ENCODE data around the gene PKP4. TPM values are rescaled to one million over a fixed set of nuclear protein-coding genes. Genes with fewer than 3 reads are reported as not detected.

Gene PKP4
- total and polyA plus RNA-seq, 5 experiments from 2014 or later = 0.34 to 25.7 (median 1.5) TPM

GRCh38 chr2:158729873-158730620, 273.3 kb downstream of the PKP4 start:
- H3K4me3 Mint-ChIP-seq = no peak overlapping the region
- POLR2A ChIA-PET = no interaction called here
- DNase-seq (no peak), ATAC-seq (no peak)
- H3K9me3 Mint-ChIP-seq = no peaks in the 10 kb centered on the region
- H3K36me3 Mint-ChIP-seq = no peaks in the 10 kb centered on the region
- H3K27me3 Mint-ChIP-seq = peaks cover 0 to 15% (median 1%) of the 10 kb centered on the region in 5 donors
- no peak overlapping the region for H3K27ac Mint-ChIP-seq
- no peaks in the 10 kb centered on the region for H3K4me1 Mint-ChIP-seq

- DNase-seq (no peak), ATAC-seq (no peak)
- Mint-ChIP-seq H3K4me3 (no peak overlapping the region), H3K36me3 (no peaks in the 10 kb centered on the region), H3K27me3 (peaks cover 0 to 15% (median 1%) of the 10 kb centered on the region in 5 donors), H3K27ac (no peak overlapping the region), H3K9me3 (no peaks in the 10 kb centered on the region), H3K4me1 (no peaks in the 10 kb centered on the region)
- POLR2A ChIA-PET = no interaction called here
These were observed 273.9 kb downstream of the PKP4 start for GRCh38 chr2:158730621-158731140.

GRCh38 chr2:158731386-158731785, 274.6 kb downstream of the PKP4 start:
- no peak overlapping the region for H3K4me3 Mint-ChIP-seq
- DNase-seq (no peak), ATAC-seq (no peak)
- H3K27ac Mint-ChIP-seq = no peak overlapping the region
- no peaks in the 10 kb centered on the region for H3K36me3 Mint-ChIP-seq
- no peaks in the 10 kb centered on the region for H3K9me3 Mint-ChIP-seq
- H3K4me1 Mint-ChIP-seq = no peaks in the 10 kb centered on the region
- POLR2A ChIA-PET = no interaction called here
- H3K27me3 Mint-ChIP-seq = peaks cover 0 to 15% (median 4%) of the 10 kb centered on the region in 5 donors

Other genes with a start within 250 kb of the PKP4 start
- gene CCDC148, start 199 bp upstream of the PKP4 start, total RNA-seq = not detected
- not detected for gene CCDC148, start 199 bp upstream of the PKP4 start, polyA plus RNA-seq